Nucleus accumbens (tissue), 56 donors: ENCODE results near the gene SLC24A1.

ENCODE experiments used
- DNase-seq, 56 donors: peaks; one replicate each; lab custom pipeline; 2025; lab: John Stamatoyannopoulos, UW

The SLC24A1 gene

GRCh38 chr15:65621638-65622037, at the start of gene SLC24A1:
SLC24A1 (plus strand) TSS chr15:65621938; CDS start chr15:65624081, 2,143 bp downstream.
- DNase-seq, result no peak

GRCh38 chr15:65571971-65572370, 49.8 kb upstream of the SLC24A1 start:
- peak in 1 of 56 donors; percentile 7 for DNase-seq

GRCh38 chr15:65576664-65577063, 45.1 kb upstream of the SLC24A1 start:
- DNase-seq, result no peak

- DNase-seq, result no peak
Measured at GRCh38 chr15:65577129-65577996, 44.4 kb upstream of the SLC24A1 start.

- no peak for DNase-seq
Measured at GRCh38 chr15:65578904-65579728, 42.6 kb upstream of the SLC24A1 start.

- no peak for DNase-seq
Measured at GRCh38 chr15:65579762-65580161, 42.0 kb upstream of the SLC24A1 start.

GRCh38 chr15:65580287-65580686, 41.5 kb upstream of the SLC24A1 start:
- no peak for DNase-seq

GRCh38 chr15:65583701-65584100, 38.0 kb upstream of the SLC24A1 start:
- DNase-seq, result no peak

- DNase-seq, result no peak
Measured at GRCh38 chr15:65584241-65584640, 37.5 kb upstream of the SLC24A1 start.

- no peak for DNase-seq
Measured at GRCh38 chr15:65587094-65587493, 34.6 kb upstream of the SLC24A1 start.

- DNase-seq, result peak in 35 of 56 donors; percentile 0 to 72 (median 24)
Measured at GRCh38 chr15:65595960-65596359, 25.8 kb upstream of the SLC24A1 start.

- no peak for DNase-seq
Measured at GRCh38 chr15:65598468-65598867, 23.3 kb upstream of the SLC24A1 start.

GRCh38 chr15:65599677-65600076, 22.1 kb upstream of the SLC24A1 start:
- DNase-seq, result no peak

GRCh38 chr15:65603134-65603533, 18.6 kb upstream of the SLC24A1 start:
- DNase-seq, result no peak

GRCh38 chr15:65603559-65603958, 18.2 kb upstream of the SLC24A1 start:
- no peak for DNase-seq

GRCh38 chr15:65610871-65611718, 10.6 kb upstream of the SLC24A1 start, which contains the start of gene INTS14:
INTS14 (minus strand) TSS chr15:65611131; CDS start chr15:65607380, 3,751 bp downstream.
- DNase-seq, result peak; percentile 70 to 99 (median 94)

GRCh38 chr15:65611888-65612615, 9.7 kb upstream of the SLC24A1 start:
- DNase-seq, result peak in 1 of 56 donors; percentile 4

- DNase-seq, result no peak
Measured at GRCh38 chr15:65612616-65612946, 9.2 kb upstream of the SLC24A1 start.

- no peak for DNase-seq
Measured at GRCh38 chr15:65612949-65613744, 8.6 kb upstream of the SLC24A1 start.
